NK-92 treated with Interleukin-12 subunit alpha and Interleukin-12 subunit beta, amount 100 ng/mL, for 24 hours (cell line): ENCODE measurements around the gene OR52A1.

Experiments
- DNase-seq: peaks from one replicate; lab custom pipeline; 2025; lab: John Stamatoyannopoulos, UW

OR52A1 gene

DNA sequence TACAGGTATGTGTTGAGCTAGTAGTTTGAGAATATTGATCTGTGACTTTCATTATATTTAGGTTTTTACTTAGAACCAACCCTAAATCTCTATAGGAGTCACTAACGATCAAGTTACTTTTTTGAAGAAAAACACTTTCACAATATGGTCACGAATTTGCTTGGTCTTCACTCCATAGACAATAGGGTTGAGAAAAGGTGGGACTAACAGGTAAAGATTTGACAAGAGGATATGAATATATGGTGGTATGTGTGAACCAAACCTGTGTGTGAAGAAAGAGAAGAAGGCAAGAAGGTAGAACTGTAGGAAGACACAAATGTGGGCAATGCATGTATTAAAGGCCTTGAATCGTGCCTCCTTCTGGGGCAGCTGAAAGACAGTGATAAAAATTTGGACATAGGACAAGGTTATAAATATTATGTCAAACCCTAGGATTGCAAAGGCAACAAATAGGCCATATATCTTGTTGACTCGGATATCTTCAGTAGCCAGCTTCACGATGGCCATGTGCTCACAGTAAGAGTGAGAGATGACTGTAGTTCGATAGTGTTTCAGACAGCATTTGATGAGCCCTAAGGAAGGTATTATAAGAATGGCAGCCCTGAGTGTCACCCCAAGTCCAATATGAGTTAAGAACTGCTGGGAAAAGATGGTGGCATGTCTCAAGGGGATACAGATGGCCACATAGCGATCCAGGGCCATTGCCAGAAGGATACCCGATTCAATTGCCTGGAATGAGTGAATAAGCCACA is 22.8 kb downstream of the OR52A1 start:
- DNase-seq, result no peak

DNA sequence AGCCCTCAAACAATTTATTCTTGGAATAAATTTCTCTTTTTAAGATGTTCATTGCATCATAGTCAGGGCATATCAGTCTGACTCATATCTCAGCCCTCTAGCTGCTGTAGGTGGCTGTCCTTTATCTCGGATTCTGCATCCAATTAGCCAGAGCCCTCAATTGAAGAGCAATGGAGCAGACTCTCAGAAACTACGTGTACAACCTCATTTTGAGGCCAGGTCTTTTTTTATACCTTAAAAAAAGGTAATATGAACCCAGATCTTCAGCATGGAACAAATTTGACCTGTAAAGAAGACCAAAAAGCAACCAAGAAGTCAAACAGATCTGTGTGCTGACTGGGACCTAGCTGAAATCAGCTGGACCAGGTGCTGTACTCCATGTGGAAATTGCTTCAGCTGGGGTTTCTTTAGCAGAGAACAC is 25.1 kb downstream of the OR52A1 start:
- no peak for DNase-seq

DNA sequence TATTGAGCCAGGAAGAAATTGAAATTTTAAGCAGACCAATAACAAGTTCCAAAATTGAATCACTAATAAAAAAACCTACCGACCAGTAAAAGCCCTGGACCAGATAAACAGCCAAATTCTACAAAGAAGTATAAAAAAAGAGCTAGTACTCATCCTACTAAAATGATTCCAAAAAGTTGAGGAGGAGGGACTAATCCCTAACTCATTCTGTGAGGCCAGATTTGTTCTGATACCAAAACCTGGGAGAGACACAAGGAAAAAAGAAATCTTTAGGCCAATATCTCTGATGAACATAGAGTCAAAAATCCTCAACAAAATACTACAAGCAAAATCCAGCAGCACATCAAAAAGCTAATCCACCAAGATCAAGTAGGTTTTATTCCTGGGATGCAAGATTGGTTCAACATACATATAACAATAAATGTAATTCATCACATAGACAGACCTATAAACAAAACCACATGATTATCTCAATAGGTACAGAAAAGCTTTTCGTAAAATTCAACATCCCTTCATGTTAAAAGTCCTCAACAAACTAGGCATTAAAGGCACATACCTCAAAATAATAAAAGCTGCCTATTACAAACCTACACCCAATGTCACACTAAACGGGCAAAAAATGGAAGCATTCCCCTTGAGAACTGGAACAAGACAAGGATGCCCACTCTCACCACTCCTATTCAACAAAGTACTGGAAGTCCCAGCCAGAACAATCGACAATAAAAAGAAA is 29.5 kb downstream of the OR52A1 start:
- DNase-seq, result no peak

GRCh38 chr11:5123802-5124521 is 30.6 kb downstream of the OR52A1 start:
- DNase-seq, result peak; percentile 2

GRCh38 chr11:5118893-5119292 is 35.7 kb downstream of the OR52A1 start:
- no peak for DNase-seq

- no peak for DNase-seq
Measured at GRCh38 chr11:5117588-5117987, 37.0 kb downstream of the OR52A1 start.

GRCh38 chr11:5115339-5115738 is 39.2 kb downstream of the OR52A1 start:
- no peak for DNase-seq

- DNase-seq, result no peak
Measured at GRCh38 chr11:5107285-5107684, 47.3 kb downstream of the OR52A1 start.

- DNase-seq, result no peak
Measured at GRCh38 chr11:5103066-5103465, 51.5 kb downstream of the OR52A1 start.

DNA sequence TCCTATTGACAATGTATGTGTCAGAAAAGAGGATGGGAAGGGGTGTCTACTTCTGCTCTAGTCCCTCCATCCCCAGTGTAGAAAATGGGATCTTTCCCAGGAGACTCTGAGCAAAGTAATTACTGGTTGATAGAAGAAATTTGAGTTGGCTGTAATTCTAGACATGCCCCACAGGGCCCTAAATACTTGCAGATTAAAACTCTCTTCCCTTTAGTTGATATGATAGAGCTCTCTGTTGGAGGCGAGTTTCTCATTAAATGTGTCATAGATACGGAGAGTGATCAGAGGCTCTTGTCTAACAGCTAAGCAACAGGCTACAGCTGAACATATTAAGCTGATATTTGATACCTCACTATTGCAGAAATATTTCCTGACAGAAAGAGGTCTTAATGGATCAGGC is 52.3 kb downstream of the OR52A1 start:
- no peak for DNase-seq

GRCh38 chr11:5096011-5096410 is 58.5 kb downstream of the OR52A1 start:
- DNase-seq, result no peak
